ENCODE results near the gene VAMP1. TPM values are rescaled to one million over a fixed set of nuclear protein-coding genes. Genes with fewer than 3 reads are reported as not detected.

VAMP1 gene
- total and polyA plus RNA-seq, 10 of the 15 experiments (the other 5 are each of a cell fraction or from before 2014, with no cell fraction given) = 4.8 to 123 (median 27.5) TPM

DNA sequence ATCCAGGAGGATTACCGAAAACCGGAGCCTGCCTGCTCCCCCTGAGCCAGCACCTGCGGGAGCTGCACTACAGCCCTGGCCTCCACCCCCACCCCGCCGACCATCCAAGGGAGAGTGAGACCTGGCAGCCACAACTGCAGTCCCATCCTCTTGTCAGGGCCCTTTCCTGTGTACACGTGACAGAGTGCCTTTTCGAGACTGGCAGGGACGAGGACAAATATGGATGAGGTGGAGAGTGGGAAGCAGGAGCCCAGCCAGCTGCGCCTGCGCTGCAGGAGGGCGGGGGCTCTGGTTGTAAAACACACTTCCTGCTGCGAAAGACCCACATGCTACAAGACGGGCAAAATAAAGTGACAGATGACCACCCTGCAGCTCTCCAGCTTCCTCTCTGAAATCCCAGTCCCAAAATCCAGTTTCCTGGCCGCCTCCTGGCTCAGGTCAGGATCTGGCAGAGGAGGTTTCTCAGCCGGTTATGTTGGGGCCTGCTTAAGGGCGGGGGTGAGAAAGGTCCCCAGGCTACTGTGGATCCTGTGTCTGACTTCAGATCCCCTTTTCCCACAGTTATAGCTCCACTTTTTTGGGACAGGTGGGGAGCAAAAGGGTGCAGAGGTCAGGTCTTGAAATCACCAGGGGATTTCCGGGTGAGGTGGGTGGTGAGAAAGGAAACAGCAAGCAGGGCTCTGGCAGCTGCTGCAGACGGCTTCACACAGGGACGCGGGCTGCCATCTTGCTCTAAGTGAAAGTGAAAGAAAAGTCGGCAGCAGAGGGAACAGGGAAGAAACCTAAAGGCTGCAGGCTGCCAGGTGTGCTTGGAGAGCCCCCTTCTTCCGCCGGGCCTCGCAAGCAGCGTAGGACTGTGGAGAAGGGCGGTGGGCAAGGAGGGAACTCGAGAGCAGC, 18.9 kb downstream of the VAMP1 start, which contains the start of gene TAPBPL (continued):
- TF ChIP-seq, protein P1, sequence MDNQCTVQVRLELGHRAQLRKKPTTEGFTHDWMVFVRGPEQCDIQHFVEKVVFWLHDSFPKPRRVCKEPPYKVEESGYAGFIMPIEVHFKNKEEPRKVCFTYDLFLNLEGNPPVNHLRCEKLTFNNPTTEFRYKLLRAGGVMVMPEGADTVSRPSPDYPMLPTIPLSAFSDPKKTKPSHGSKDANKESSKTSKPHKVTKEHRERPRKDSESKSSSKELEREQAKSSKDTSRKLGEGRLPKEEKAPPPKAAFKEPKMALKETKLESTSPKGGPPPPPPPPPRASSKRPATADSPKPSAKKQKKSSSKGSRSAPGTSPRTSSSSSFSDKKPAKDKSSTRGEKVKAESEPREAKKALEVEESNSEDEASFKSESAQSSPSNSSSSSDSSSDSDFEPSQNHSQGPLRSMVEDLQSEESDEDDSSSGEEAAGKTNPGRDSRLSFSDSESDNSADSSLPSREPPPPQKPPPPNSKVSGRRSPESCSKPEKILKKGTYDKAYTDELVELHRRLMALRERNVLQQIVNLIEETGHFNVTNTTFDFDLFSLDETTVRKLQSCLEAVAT (IDR thresholded peaks at IDR 0.05) = no peak
- TF ChIP-seq HDAC6 (IDR thresholded peaks at IDR 0.05; ENCODE audit: unreplicated experiment) (no peak), ZNF384 (IDR thresholded peaks at IDR 0.05; ENCODE audit: borderline replicate concordance, low read depth, low read length) (no peak), ZNF622 (IDR thresholded peaks at IDR 0.05) (no peak), NR2F1 (conservative IDR thresholded peaks at IDR 0.05) (peak; percentile 98), GATAD2B (conservative IDR thresholded peaks at IDR 0.05; ENCODE audit: low read depth) (peak; percentile 26; the same call in 1 of the 2 replicates), ESRRA (IDR thresholded peaks at IDR 0.05; ENCODE audit: low read length) (no peak), PAX5 (IDR thresholded peaks at IDR 0.05; ENCODE audit: borderline replicate concordance, low read depth, low read length) (no peak)
- TF ChIP-seq, protein P2, sequence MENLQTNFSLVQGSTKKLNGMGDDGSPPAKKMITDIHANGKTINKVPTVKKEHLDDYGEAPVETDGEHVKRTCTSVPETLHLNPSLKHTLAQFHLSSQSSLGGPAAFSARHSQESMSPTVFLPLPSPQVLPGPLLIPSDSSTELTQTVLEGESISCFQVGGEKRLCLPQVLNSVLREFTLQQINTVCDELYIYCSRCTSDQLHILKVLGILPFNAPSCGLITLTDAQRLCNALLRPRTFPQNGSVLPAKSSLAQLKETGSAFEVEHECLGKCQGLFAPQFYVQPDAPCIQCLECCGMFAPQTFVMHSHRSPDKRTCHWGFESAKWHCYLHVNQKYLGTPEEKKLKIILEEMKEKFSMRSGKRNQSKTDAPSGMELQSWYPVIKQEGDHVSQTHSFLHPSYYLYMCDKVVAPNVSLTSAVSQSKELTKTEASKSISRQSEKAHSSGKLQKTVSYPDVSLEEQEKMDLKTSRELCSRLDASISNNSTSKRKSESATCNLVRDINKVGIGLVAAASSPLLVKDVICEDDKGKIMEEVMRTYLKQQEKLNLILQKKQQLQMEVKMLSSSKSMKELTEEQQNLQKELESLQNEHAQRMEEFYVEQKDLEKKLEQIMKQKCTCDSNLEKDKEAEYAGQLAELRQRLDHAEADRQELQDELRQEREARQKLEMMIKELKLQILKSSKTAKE (IDR thresholded peaks at IDR 0.05; ENCODE audit: low read depth, poor library complexity, severe bottlenecking) = peak; percentile 59
- TF ChIP-seq, protein P3, sequence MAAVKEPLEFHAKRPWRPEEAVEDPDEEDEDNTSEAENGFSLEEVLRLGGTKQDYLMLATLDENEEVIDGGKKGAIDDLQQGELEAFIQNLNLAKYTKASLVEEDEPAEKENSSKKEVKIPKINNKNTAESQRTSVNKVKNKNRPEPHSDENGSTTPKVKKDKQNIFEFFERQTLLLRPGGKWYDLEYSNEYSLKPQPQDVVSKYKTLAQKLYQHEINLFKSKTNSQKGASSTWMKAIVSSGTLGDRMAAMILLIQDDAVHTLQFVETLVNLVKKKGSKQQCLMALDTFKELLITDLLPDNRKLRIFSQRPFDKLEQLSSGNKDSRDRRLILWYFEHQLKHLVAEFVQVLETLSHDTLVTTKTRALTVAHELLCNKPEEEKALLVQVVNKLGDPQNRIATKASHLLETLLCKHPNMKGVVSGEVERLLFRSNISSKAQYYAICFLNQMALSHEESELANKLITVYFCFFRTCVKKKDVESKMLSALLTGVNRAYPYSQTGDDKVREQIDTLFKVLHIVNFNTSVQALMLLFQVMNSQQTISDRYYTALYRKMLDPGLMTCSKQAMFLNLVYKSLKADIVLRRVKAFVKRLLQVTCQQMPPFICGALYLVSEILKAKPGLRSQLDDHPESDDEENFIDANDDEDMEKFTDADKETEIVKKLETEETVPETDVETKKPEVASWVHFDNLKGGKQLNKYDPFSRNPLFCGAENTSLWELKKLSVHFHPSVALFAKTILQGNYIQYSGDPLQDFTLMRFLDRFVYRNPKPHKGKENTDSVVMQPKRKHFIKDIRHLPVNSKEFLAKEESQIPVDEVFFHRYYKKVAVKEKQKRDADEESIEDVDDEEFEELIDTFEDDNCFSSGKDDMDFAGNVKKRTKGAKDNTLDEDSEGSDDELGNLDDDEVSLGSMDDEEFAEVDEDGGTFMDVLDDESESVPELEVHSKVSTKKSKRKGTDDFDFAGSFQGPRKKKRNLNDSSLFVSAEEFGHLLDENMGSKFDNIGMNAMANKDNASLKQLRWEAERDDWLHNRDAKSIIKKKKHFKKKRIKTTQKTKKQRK (IDR thresholded peaks at IDR 0.05; ENCODE audit: low read depth, low read length) = no peak
- TF ChIP-seq, protein P4, sequence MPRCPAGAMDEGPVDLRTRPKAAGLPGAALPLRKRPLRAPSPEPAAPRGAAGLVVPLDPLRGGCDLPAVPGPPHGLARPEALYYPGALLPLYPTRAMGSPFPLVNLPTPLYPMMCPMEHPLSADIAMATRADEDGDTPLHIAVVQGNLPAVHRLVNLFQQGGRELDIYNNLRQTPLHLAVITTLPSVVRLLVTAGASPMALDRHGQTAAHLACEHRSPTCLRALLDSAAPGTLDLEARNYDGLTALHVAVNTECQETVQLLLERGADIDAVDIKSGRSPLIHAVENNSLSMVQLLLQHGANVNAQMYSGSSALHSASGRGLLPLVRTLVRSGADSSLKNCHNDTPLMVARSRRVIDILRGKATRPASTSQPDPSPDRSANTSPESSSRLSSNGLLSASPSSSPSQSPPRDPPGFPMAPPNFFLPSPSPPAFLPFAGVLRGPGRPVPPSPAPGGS (IDR thresholded peaks at IDR 0.05; ENCODE audit: borderline replicate concordance, insufficient read depth, low read depth, low read length, poor library complexity, severe bottlenecking) = peak; percentile 68
- TF ChIP-seq, protein P5, sequence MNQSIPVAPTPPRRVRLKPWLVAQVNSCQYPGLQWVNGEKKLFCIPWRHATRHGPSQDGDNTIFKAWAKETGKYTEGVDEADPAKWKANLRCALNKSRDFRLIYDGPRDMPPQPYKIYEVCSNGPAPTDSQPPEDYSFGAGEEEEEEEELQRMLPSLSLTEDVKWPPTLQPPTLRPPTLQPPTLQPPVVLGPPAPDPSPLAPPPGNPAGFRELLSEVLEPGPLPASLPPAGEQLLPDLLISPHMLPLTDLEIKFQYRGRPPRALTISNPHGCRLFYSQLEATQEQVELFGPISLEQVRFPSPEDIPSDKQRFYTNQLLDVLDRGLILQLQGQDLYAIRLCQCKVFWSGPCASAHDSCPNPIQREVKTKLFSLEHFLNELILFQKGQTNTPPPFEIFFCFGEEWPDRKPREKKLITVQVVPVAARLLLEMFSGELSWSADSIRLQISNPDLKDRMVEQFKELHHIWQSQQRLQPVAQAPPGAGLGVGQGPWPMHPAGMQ (IDR thresholded peaks at IDR 0.05; ENCODE audit: borderline replicate concordance) = peak; percentile 53; the same call in 1 of the 2 replicates
- TF ChIP-seq, protein P6, sequence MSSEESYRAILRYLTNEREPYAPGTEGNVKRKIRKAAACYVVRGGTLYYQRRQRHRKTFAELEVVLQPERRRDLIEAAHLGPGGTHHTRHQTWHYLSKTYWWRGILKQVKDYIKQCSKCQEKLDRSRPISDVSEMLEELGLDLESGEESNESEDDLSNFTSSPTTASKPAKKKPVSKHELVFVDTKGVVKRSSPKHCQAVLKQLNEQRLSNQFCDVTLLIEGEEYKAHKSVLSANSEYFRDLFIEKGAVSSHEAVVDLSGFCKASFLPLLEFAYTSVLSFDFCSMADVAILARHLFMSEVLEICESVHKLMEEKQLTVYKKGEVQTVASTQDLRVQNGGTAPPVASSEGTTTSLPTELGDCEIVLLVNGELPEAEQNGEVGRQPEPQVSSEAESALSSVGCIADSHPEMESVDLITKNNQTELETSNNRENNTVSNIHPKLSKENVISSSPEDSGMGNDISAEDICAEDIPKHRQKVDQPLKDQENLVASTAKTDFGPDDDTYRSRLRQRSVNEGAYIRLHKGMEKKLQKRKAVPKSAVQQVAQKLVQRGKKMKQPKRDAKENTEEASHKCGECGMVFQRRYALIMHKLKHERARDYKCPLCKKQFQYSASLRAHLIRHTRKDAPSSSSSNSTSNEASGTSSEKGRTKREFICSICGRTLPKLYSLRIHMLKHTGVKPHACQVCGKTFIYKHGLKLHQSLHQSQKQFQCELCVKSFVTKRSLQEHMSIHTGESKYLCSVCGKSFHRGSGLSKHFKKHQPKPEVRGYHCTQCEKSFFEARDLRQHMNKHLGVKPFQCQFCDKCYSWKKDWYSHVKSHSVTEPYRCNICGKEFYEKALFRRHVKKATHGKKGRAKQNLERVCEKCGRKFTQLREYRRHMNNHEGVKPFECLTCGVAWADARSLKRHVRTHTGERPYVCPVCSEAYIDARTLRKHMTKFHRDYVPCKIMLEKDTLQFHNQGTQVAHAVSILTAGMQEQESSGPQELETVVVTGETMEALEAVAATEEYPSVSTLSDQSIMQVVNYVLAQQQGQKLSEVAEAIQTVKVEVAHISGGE (CRISPR knock-in tag; IDR thresholded peaks at IDR 0.05) = no peak
